DOHH2 (cell line): Measurements from ENCODE around the gene ARHGAP6.
"Not testable (repeated sequence)": the region's sequence is repeated elsewhere in the genome, so short reads cannot be mapped to it uniquely, and the experiment has no call there.

ENCODE experiments used
- H3F3A ChIP-seq: fragments of 200-600 bp; sonication (generic), shearing (Covaris generic); 2 replicates; pipeline ENCODE4 v1.6.0; 2016; ENCODE audit warnings: antibody characterized with exemption, mild to moderate bottlenecking; ENCODE audit not compliant: control insufficient read depth, insufficient read depth
- H3K27ac ChIP-seq: fragments of 200-600 bp; sonication (generic); 2 replicates; pipeline ENCODE4 v1.5.1; 2014; ENCODE audit warnings: low read depth, mild to moderate bottlenecking, low read length, moderate library complexity
- H3K27me3 ChIP-seq: fragments of 200-600 bp; sonication (generic); 2 replicates; pipeline ENCODE4 v1.6.1; 2014; ENCODE audit warnings: mild to moderate bottlenecking, low read length, mixed read lengths; ENCODE audit not compliant: control insufficient read depth
- H3K36me3 ChIP-seq: fragments of 200-600 bp; sonication (generic); 2 replicates; pipeline ENCODE4 v1.6.1; 2014; ENCODE audit warnings: mild to moderate bottlenecking, low read length, moderate library complexity, mixed read lengths; ENCODE audit not compliant: control insufficient read depth
- H3K4me1 ChIP-seq: fragments of 200-600 bp; sonication (generic); 2 replicates; pipeline ENCODE4 v1.6.1; 2014; ENCODE audit warnings: mild to moderate bottlenecking, low read length, mixed read lengths; ENCODE audit not compliant: control insufficient read depth
- H3K4me2 ChIP-seq: fragments of 200-600 bp; sonication (generic); 2 replicates; pipeline ENCODE4 v1.6.0; 2014; ENCODE audit warnings: mild to moderate bottlenecking, low read length, moderate library complexity
- H3K4me3 ChIP-seq: fragments of 200-600 bp; sonication (generic); 2 replicates; pipeline ENCODE4 v1.5.1; 2014; ENCODE audit warnings: mild to moderate bottlenecking, low read length, mixed read lengths
- H3K79me2 ChIP-seq: fragments of 200-600 bp; sonication (generic); 2 replicates; pipeline ENCODE4 v1.6.1; 2014; ENCODE audit warnings: mild to moderate bottlenecking, low read length, mixed read lengths; ENCODE audit not compliant: control insufficient read depth
- H3K9me2 ChIP-seq: fragments of 200-600 bp; sonication (generic); replicated peaks from 2 replicates; pipeline ENCODE4 v1.6.1; 2014; ENCODE audit warnings: mild to moderate bottlenecking, low read length, mixed read lengths; ENCODE audit not compliant: control insufficient read depth
- H3K9me3 ChIP-seq: fragments of 200-600 bp; sonication (generic); 2 replicates; pipeline ENCODE4 v1.6.1; 2014; ENCODE audit warnings: antibody characterized with exemption, low read length, mixed read lengths; ENCODE audit not compliant: control insufficient read depth, insufficient read depth
- H4K20me1 ChIP-seq: fragments of 200-600 bp; sonication (generic); 2 replicates; pipeline ENCODE4 v1.6.0; 2014; ENCODE audit warnings: low read depth, mild to moderate bottlenecking, antibody characterized with exemption, low read length, moderate library complexity; ENCODE audit not compliant: control insufficient read depth, insufficient read depth
- CTCF ChIP-seq: fragments of 200-600 bp; sonication (generic); IDR thresholded peaks from one replicate; pipeline ENCODE4 v1.5.1; 2014; ENCODE audit warnings: antibody characterized with exemption, mild to moderate bottlenecking, low read depth, low read length; ENCODE audit not compliant: poor library complexity, severe bottlenecking
- EZH2phosphoT487 ChIP-seq: fragments of 200-600 bp; sonication (generic); IDR thresholded peaks from 2 replicates; pipeline ENCODE4 v1.6.1; 2017; ENCODE audit warnings: borderline replicate concordance, mild to moderate bottlenecking, antibody characterized with exemption, low read length, moderate library complexity, mixed read lengths

Gene ARHGAP6

GRCh38 chrX:11366998-11367595 lies 298.6 kb downstream of the ARHGAP6 start:
- H3K27ac ChIP-seq, result no peak overlapping the region
- H3K4me3 ChIP-seq, result no peak overlapping the region
- no peaks in the 10 kb centered on the region for H3K36me3 ChIP-seq
- no peaks in the 10 kb centered on the region for H3K9me3 ChIP-seq
- no peaks in the 10 kb centered on the region for H3K27me3 ChIP-seq
- peaks cover 10% of the 10 kb centered on the region for H3F3A ChIP-seq
- H3K9me2 ChIP-seq, result no peaks in the 10 kb centered on the region
- TF ChIP-seq CTCF, result no peak
- no peak for TF ChIP-seq EZH2phosphoT487
- H3K4me1 ChIP-seq, result peaks cover 31% of the 10 kb centered on the region
- H3K79me2 ChIP-seq, result no peaks in the 10 kb centered on the region
- H3K4me2 ChIP-seq, result no peak overlapping the region
- no peaks in the 10 kb centered on the region for H4K20me1 ChIP-seq

GRCh38 chrX:11365426-11365825 lies 300.3 kb downstream of the ARHGAP6 start:
- TF ChIP-seq CTCF (no peak), EZH2phosphoT487 (no peak)
- no peak overlapping the region for H3K4me3 ChIP-seq
- no peaks in the 10 kb centered on the region for H3K9me2 ChIP-seq
- peaks cover 10% of the 10 kb centered on the region for H3F3A ChIP-seq
- no peak overlapping the region for H3K4me2 ChIP-seq
- no peak overlapping the region for H3K27ac ChIP-seq
- H3K36me3 ChIP-seq, result no peaks in the 10 kb centered on the region
- no peaks in the 10 kb centered on the region for H3K79me2 ChIP-seq
- H3K4me1 ChIP-seq, result peaks cover 31% of the 10 kb centered on the region
- no peaks in the 10 kb centered on the region for H3K27me3 ChIP-seq
- H4K20me1 ChIP-seq, result no peaks in the 10 kb centered on the region
- H3K9me3 ChIP-seq, result no peaks in the 10 kb centered on the region

- Histone ChIP-seq H3F3A (peaks cover 10% of the 10 kb centered on the region), H4K20me1 (no peaks in the 10 kb centered on the region), H3K79me2 (no peaks in the 10 kb centered on the region), H3K9me2 (no peaks in the 10 kb centered on the region), H3K9me3 (no peaks in the 10 kb centered on the region), H3K4me3 (no peak overlapping the region), H3K36me3 (no peaks in the 10 kb centered on the region), H3K27ac (no peak overlapping the region), H3K27me3 (no peaks in the 10 kb centered on the region), H3K4me1 (peaks cover 31% of the 10 kb centered on the region), H3K4me2 (no peak overlapping the region)
- TF ChIP-seq EZH2phosphoT487, result no peak
- no peak for TF ChIP-seq CTCF
Measured at GRCh38 chrX:11364835-11365234, 300.9 kb downstream of the ARHGAP6 start.

GRCh38 chrX:11363825-11364224 lies 301.9 kb downstream of the ARHGAP6 start:
- not testable (repeated sequence) for H3K4me3 ChIP-seq, H3K9me2 ChIP-seq, H4K20me1 ChIP-seq, H3K36me3 ChIP-seq, H3F3A ChIP-seq, H3K27me3 ChIP-seq, H3K79me2 ChIP-seq, H3K9me3 ChIP-seq
- H3K4me2 ChIP-seq, result peak overlapping the region; percentile 55
- H3K27ac ChIP-seq, result peak overlapping the region; percentile 92
- peaks cover 31% of the 10 kb centered on the region for H3K4me1 ChIP-seq
